OCI-LY7 (cell line): Measurements from ENCODE around the gene GADD45B.

ENCODE experiments used
- EZH2phosphoT487 ChIP-seq: fragments of 200-600 bp; sonication (generic); IDR thresholded peaks from 2 replicates; pipeline ENCODE4 v1.6.1; 2018; ENCODE audit warnings: low read depth, borderline replicate concordance, mild to moderate bottlenecking, mixed run types, antibody characterized with exemption, low read length, moderate library complexity, mixed read lengths
- TF ChIP-seq, protein P1 (sequence below): fragments of 200-600 bp; sonication (generic); conservative IDR thresholded peaks from 2 replicates; pipeline ENCODE4 v1.5.1; 2014; ENCODE audit warnings: mild to moderate bottlenecking, antibody characterized with exemption, low read length, moderate library complexity, mixed read lengths

DNA sequence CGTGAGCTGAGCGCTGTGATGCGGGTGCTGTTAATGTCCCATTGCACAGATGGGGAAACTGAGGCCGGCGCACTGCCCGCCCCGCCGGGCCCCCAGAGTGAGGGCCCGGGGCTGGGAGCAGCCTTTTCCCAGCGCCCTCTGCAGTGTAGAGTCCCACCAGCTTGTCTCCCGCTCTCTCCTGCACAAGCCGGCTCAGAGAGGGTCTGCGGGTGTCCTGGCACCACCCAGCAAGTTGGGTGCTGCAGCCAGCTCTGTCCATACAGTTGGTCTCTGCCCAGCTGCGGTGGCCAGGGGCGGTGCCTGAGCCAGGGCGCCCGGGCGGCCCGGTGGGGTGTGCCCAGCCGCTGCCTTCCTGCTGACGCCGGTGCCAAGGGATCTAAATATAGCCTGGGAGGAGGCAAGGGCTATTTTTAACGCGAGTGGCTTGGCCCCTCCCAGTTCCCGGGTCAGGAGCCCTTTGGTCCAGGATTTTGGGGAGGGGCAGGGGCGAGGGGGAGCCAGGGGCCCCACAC, 19.3 kb downstream of the GADD45B start:
- TF ChIP-seq, protein P1, sequence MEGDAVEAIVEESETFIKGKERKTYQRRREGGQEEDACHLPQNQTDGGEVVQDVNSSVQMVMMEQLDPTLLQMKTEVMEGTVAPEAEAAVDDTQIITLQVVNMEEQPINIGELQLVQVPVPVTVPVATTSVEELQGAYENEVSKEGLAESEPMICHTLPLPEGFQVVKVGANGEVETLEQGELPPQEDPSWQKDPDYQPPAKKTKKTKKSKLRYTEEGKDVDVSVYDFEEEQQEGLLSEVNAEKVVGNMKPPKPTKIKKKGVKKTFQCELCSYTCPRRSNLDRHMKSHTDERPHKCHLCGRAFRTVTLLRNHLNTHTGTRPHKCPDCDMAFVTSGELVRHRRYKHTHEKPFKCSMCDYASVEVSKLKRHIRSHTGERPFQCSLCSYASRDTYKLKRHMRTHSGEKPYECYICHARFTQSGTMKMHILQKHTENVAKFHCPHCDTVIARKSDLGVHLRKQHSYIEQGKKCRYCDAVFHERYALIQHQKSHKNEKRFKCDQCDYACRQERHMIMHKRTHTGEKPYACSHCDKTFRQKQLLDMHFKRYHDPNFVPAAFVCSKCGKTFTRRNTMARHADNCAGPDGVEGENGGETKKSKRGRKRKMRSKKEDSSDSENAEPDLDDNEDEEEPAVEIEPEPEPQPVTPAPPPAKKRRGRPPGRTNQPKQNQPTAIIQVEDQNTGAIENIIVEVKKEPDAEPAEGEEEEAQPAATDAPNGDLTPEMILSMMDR: no peak; the same call in 1 of the 2 replicates
- TF ChIP-seq EZH2phosphoT487: no peak
